Endothelial cell (in vitro differentiated cells): ENCODE data around the gene FEM1A. TPM values are rescaled to one million over a fixed set of nuclear protein-coding genes. Genes with fewer than 3 reads are reported as not detected.
"Not testable (repeated sequence)": the region's sequence is repeated elsewhere in the genome, so short reads cannot be mapped to it uniquely, and the experiment has no call there.

ENCODE experiments used
- DNase-seq: peaks from one replicate; pipeline ENCODE4 v3.0.0; 2021; ENCODE audit warnings: low spot score
- H3K27ac Mint-ChIP-seq: one replicate; pipeline ENCODE4 v1.8.0; 2021; ENCODE audit warnings: mixed read lengths, inconsistent platforms; ENCODE audit not compliant: unreplicated experiment
- H3K27me3 Mint-ChIP-seq: one replicate; pipeline ENCODE4 v1.8.0; 2021; ENCODE audit warnings: mild to moderate bottlenecking, moderate library complexity, mixed read lengths, inconsistent platforms; ENCODE audit not compliant: unreplicated experiment
- H3K36me3 Mint-ChIP-seq: one replicate; pipeline ENCODE4 v1.8.0; 2021; ENCODE audit warnings: mild to moderate bottlenecking, low read depth, mixed read lengths, inconsistent platforms; ENCODE audit not compliant: unreplicated experiment
- H3K4me1 Mint-ChIP-seq: one replicate; pipeline ENCODE4 v1.8.0; 2021; ENCODE audit warnings: mild to moderate bottlenecking, mixed read lengths, inconsistent platforms; ENCODE audit not compliant: unreplicated experiment
- H3K4me3 Mint-ChIP-seq: one replicate; pipeline ENCODE4 v1.8.0; 2021; ENCODE audit warnings: mild to moderate bottlenecking, mixed read lengths, inconsistent platforms; ENCODE audit not compliant: unreplicated experiment
- H3K9me3 Mint-ChIP-seq: one replicate; pipeline ENCODE4 v1.8.0; 2021; ENCODE audit warnings: mixed read lengths, inconsistent platforms; ENCODE audit not compliant: unreplicated experiment
- CTCF ChIP-seq: fragments of 200-600 bp; sonication (generic); IDR thresholded peaks from one replicate; pipeline ENCODE4 v1.5.0; 2021; ENCODE audit warnings: antibody characterized with exemption; ENCODE audit not compliant: unreplicated experiment
- total RNA-seq: library from RNA; stranded (reverse); fragmentation: NEBNext Ultra II Directional; extraction: Animal tissue kit (Norgen Biotek cat#: 25700); gene quantifications from one replicate; pipeline ENCODE4 v1.2.1, GENCODE V29; 2021; ENCODE audit not compliant: unreplicated experiment

The FEM1A gene
- total RNA-seq, 1 donor from 2014 or later, result 12.0 TPM

GRCh38 chr19:4802711-4803110, 11.2 kb downstream of the FEM1A start:
- H3K4me1 Mint-ChIP-seq, result peaks cover 7% of the 10 kb centered on the region
- no peak overlapping the region for H3K27ac Mint-ChIP-seq
- no peak overlapping the region for H3K4me3 Mint-ChIP-seq
- DNase-seq, result no peak
- H3K36me3 Mint-ChIP-seq, result no peaks in the 10 kb centered on the region
- no peaks in the 10 kb centered on the region for H3K9me3 Mint-ChIP-seq
- no peak for TF ChIP-seq CTCF
- peaks cover 3% of the 10 kb centered on the region for H3K27me3 Mint-ChIP-seq

- H3K27me3 Mint-ChIP-seq, result peaks cover 4% of the 10 kb centered on the region
- H3K36me3 Mint-ChIP-seq, result no peaks in the 10 kb centered on the region
- peak; percentile 64 for TF ChIP-seq CTCF
- no peak overlapping the region for H3K4me3 Mint-ChIP-seq
- H3K9me3 Mint-ChIP-seq, result no peaks in the 10 kb centered on the region
- peak; percentile 87 for DNase-seq
- H3K4me1 Mint-ChIP-seq, result peaks cover 7% of the 10 kb centered on the region
- H3K27ac Mint-ChIP-seq, result no peak overlapping the region
Observed at GRCh38 chr19:4803736-4804695, 12.5 kb downstream of the FEM1A start.

- not testable (repeated sequence) for H3K4me1 Mint-ChIP-seq, H3K4me3 Mint-ChIP-seq, H3K36me3 Mint-ChIP-seq, H3K9me3 Mint-ChIP-seq, DNase-seq, H3K27ac Mint-ChIP-seq, H3K27me3 Mint-ChIP-seq
Observed at GRCh38 chr19:4805140-4805539, 13.6 kb downstream of the FEM1A start.

GRCh38 chr19:4806384-4806783, 14.8 kb downstream of the FEM1A start:
- peaks cover 3% of the 10 kb centered on the region for H3K36me3 Mint-ChIP-seq
- no peak overlapping the region for H3K27ac Mint-ChIP-seq
- DNase-seq, result no peak
- peaks cover 2% of the 10 kb centered on the region for H3K27me3 Mint-ChIP-seq
- TF ChIP-seq CTCF, result no peak
- no peaks in the 10 kb centered on the region for H3K9me3 Mint-ChIP-seq
- H3K4me1 Mint-ChIP-seq, result peaks cover 12% of the 10 kb centered on the region
- no peak overlapping the region for H3K4me3 Mint-ChIP-seq

GRCh38 chr19:4807188-4807587, 15.7 kb downstream of the FEM1A start:
- peaks cover 12% of the 10 kb centered on the region for H3K4me1 Mint-ChIP-seq
- no peak overlapping the region for H3K4me3 Mint-ChIP-seq
- H3K9me3 Mint-ChIP-seq, result no peaks in the 10 kb centered on the region
- TF ChIP-seq CTCF, result no peak
- no peak for DNase-seq
- no peak overlapping the region for H3K27ac Mint-ChIP-seq
- H3K36me3 Mint-ChIP-seq, result peaks cover 3% of the 10 kb centered on the region
- peaks cover 2% of the 10 kb centered on the region for H3K27me3 Mint-ChIP-seq
